HG03159 (cell line): ENCODE results near the gene PCDH15.

Source experiments
- ATAC-seq: cut with Tn5 transposase; IDR thresholded peaks from one replicate; pipeline ENCODE4 v1.9.1; 2021; ENCODE audit warnings: mild to moderate bottlenecking, moderate library complexity; ENCODE audit not compliant: unreplicated experiment

The PCDH15 gene

GRCh38 chr10:54139819-54140428 is 661.1 kb downstream of the PCDH15 start:
- no peak for ATAC-seq

- ATAC-seq = no peak
Measured at GRCh38 chr10:54137396-54137795, 663.6 kb downstream of the PCDH15 start.

DNA sequence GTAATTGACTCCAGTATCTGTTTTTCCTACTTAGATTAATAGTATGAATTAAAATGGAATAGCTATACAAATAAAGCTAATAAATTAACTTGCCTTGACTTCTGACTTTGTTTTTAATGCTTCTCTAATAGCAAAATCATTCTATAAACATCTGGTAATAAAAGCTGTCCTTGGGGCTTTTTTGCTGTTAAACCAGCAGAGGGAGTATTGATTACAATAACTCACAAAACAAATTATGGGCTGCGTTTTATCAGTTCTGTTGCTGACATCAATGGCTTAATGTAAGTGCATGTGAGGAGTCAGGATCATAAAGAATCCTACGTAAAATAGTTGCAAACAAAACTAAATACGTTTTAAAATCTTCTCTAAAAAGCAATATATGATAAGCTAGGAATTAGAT is 667.8 kb downstream of the PCDH15 start:
- no peak for ATAC-seq

DNA sequence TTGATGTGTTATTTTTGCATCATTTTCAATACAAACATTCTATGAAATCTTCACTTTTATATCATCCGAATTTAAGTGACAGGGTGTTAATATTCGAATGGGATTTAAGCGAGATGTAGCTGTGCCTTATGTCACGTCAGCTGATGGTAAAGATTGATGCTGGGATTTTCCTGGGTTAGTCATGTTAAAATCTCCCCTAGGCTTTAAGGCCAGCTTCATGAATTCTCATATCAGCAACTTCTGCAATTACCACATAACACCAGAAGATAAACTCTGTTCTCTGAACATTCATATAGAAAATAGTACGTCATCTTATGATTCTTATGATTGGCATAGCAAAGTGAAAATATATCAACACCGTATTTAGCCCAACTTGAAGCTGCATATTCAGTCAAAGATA is 669.2 kb downstream of the PCDH15 start:
- ATAC-seq = no peak

GRCh38 chr10:54130394-54130793 is 670.6 kb downstream of the PCDH15 start:
- ATAC-seq = no peak

- no peak for ATAC-seq
Measured at GRCh38 chr10:54125098-54125747, 675.8 kb downstream of the PCDH15 start.

DNA sequence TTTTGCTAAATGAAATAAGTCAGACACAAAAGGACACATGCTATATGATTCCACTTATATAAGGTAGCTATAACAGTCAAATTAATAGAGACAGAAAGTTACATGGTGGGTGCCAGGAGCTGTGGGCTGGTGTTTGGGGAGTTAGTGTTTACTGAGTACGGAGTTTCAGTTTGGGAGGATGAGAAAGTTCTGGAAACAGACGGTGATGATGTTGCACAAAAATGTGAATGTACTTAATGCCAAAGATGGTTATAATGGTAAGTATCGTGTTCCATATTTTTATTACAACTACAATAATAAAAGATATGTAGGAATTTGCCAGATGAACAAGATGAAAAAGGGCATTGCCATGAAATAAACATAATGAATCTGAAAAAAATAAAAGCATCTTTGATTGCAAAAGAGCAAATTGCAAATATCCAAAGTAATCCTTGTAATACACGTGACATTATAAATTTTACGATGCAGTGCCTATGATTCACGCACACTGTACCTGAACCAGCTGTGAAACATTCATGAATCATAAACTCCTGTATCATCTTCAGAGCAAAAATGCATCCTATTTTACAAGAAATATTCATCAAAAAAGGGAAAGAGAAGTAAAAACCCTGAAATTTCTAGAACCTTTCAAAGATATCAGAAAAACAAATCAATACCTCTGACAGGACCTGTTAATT is 676.7 kb downstream of the PCDH15 start:
- ATAC-seq = no peak

- ATAC-seq = no peak
Measured at GRCh38 chr10:54120806-54121205, 680.2 kb downstream of the PCDH15 start.

DNA sequence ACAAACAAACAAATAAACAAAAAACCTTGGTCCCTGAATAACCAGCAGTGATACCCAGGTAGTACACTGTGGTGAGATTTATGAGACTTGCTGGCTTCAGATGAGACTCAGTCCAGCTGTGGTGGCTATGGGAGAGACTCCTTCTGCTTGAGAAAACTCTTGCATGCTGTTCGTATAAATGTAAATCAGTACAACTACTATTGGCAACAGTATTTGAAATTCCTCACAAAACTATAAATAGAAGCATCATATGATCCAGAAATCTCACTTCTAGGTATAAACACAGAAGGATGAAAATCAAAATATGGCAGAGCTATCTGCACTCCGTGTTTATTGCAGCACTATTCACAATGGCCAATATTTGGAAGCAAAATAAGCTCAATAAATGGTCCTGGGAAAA is 692.1 kb downstream of the PCDH15 start:
- no peak for ATAC-seq

DNA sequence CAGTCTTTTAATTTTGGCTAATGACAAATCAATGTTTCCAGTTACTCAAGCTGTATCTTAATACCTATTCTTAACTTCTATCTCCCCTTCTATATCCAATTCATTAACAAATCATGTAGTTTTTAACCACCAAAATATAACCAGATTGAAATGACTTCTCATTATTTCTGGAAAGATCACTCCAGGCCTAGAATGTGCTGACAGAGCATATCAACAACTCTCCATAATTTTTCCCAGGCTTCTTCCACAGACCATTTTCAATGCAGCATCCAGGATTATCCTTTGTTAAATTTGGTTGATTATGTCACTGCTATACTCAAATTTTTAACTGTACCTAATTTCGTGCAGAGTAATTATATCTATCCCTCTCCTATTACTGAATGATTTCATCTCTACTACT is 704.1 kb downstream of the PCDH15 start:
- ATAC-seq = no peak

DNA sequence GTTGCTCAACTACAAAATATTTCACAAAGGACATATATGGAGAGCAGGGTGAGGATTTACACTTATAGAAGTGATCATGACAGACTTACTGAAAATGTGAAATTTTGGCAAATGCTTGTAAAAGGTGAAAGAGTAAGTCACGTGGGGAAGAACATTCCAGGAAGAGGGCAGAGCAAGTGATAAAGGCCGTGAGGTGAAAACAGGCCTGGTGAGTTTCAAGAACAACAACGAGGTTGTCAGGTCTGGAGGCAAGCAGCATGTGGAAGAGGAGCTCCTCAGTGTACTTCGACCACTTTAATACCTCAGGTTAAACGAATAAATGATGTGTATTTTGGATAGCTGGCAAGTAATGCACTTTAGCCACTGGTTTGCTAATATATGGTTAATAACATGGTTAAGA is 706.7 kb downstream of the PCDH15 start:
- ATAC-seq = no peak

DNA sequence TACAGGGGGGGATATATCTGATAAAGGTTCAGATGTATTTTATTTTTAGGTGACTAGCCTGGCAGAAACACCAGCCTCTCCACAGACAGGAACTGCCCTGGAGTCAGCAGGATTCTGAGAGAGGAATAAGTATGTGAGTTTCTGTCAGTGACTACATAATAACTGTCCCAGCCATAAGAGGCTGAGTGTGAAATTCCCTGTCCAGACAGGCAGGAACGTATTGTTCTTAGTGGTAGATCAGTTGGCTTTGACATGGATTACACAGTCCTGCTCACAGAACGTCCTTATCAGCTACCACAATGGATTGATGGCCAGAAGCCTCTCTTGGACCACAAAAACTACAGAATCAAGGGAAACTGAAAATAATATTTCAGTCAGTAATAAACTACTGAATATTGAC is 709.8 kb downstream of the PCDH15 start:
- no peak for ATAC-seq

DNA sequence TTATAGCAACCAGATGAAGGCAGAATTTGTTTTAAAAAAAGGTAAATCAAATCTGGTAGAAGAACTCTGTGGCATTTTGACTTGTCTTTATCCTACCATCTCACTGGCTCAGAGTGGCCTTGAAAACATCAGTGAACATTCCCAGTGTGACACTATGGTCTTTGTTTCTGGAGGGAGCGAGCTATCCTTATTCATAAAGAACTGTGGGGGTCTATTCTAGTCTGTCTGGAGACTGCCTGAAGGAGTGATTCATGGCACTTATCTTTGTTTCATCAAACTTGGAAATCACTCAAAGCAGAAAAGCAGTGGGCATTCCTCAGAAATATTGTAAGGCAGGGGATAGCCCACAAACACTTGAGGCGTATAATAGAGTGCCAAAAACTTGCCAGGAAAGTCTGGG is 719.1 kb downstream of the PCDH15 start:
- no peak for ATAC-seq

DNA sequence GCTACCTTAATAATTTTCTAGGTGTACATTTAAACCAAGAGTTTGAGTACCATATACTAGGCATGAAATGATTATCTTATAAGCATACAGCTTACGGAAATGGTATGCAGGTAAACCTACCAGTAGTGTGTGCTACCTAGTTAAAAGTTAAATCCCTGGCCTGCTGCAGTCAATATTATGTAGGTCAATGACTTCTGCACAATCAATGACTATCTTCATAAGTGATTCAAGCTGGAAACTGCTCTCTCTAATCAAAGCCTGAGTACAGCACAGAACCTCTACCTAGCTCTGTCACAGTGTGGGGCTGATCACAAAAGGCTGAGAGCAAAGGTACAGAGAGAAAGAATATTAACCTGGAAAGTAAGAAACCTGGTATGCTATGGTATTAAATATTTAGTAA is 733.7 kb downstream of the PCDH15 start:
- ATAC-seq = no peak

GRCh38 chr10:54066646-54067045 is 734.4 kb downstream of the PCDH15 start:
- ATAC-seq = no peak

DNA sequence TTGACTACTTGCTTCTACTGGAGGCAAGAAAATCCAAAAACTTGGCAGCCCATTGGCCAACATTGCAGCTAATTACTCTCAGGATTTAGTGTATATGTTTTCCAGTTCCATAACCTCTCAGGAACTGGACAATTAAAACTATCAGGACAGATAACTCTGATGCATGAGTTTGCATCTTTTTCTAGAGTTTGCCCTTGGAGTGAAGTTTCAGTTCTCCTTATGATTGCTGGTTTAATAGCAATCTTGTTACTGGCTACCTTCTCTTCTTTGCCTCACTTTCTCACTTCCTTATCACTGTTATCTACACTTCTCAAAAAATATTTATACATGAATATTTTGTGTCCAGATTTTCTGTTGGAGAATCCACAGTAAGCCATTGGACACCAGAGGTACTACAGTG is 735.9 kb downstream of the PCDH15 start:
- no peak for ATAC-seq

GRCh38 chr10:54064215-54064614 is 736.8 kb downstream of the PCDH15 start:
- ATAC-seq = no peak

DNA sequence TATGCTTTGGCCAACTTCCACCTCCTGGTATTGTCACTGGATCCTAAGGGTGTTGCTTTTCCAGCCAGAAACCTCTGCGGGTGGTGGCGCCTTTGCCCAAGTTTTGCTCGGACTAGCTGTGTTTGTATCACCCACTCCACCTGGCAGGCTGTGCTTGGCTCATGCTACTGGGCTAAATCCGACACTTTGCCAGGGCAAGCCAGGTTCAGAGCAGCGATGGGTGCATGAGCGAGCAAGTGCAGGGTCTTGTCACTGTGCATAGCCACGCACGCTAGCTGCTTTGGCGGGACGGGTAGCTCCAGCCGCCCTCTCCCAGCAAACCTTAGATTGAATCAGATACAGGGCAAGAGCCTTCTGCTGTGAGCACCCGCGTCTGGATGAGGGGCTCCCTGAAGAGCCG is 737.5 kb downstream of the PCDH15 start:
- ATAC-seq = no peak

GRCh38 chr10:54060572-54060971 is 740.5 kb downstream of the PCDH15 start:
- ATAC-seq = no peak

DNA sequence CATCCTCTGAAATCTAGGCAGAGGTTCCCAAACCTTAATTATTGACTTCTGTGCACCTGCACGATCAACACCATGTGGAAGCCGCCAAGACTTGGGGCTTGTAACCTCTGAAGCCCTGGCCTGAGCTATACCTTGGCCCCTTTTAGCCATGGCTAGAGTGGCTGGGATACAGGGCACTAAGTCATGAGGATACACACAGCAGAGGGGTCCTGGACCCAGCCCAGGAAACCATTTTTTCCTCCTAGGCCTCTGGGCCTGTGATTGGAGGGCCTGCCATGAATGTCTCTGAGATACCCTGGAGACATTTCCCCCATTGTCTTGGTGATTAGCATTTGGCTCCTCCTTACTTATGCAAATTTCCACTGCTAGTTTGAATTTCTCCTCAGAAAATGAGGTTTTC is 743.7 kb downstream of the PCDH15 start:
- ATAC-seq = no peak

DNA sequence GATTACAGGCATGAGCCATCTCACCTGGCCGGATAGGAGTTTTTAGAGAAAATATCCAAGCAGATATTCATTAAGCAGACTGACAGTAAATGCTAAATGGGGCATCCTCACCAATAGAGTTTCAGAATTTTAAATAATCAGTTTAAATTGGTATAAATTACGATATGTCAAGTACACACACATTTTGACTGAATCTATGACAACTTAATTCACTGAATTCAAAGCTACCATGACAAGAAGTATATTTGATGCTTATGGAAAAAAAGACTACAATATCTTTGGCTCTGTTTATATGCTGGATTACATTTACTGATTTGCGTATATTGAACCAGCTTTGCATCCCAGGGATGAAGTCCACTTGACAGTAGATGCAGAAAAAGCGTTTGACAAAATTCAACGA is 774.7 kb downstream of the PCDH15 start:
- no peak for ATAC-seq

GRCh38 chr10:54011117-54011516 is 789.9 kb downstream of the PCDH15 start:
- ATAC-seq = no peak
